ENCODE results near the gene ERAL1. TPM values are rescaled to one million over a fixed set of nuclear protein-coding genes. Genes with fewer than 3 reads are reported as not detected.
"Not testable (repeated sequence)": the region's sequence is repeated elsewhere in the genome, so short reads cannot be mapped to it uniquely, and the experiment has no call there.

The ERAL1 gene
- total and polyA plus RNA-seq, 7 experiments from 2014 or later, result 19.8 to 56.6 (median 27.5) TPM

GRCh38 chr17:28873839-28874238, 19.0 kb downstream of the ERAL1 start:
- Mint-ChIP-seq H3K4me3 (no peak overlapping the region), H3K4me1 (peaks cover 7 to 21% (median 14%) of the 10 kb centered on the region in 7 donors), H3K36me3 (peaks cover 7 to 14% (median 9%) of the 10 kb centered on the region in 5 donors), H3K27me3 (no peaks in the 10 kb centered on the region), H3K27ac (peak overlapping the region in 3 of 9 donors; percentile 55 to 93 (median 64)), H3K9me3 (no peaks in the 10 kb centered on the region)
- ChIA-PET CTCF (no interaction called here), POLR2A (interaction anchor here (6.2 kb wide), 1 partner anchor 21 kb away, joined by 67 read pairs; the partner anchor contains the start of gene FLOT2)
- Histone ChIP-seq H3K9me3 (ENCODE audit: control insufficient read depth in 2 of 3, low read length in 3 of 3) (no peaks in the 10 kb centered on the region), H3K36me3 (ENCODE audit: control insufficient read depth in 2 of 3, insufficient read depth in 3 of 3, low read length in 3 of 3) (peaks cover 0 to 10% (median 2%) of the 10 kb centered on the region in 3 experiments), H3K27me3 (ENCODE audit: control insufficient read depth in 2 of 2, insufficient read depth in 2 of 2, low read length in 2 of 2) (no peaks in the 10 kb centered on the region), H3K4me1 (ENCODE audit: control insufficient read depth in 2 of 2, insufficient read depth in 2 of 2, low read length in 2 of 2) (peaks cover 8 to 10% of the 10 kb centered on the region in 2 donors), H3K27ac (ENCODE audit: low read depth, low read length) (no peak overlapping the region), H3K4me3 (ENCODE audit: low read length) (no peak overlapping the region)
- no peak for ATAC-seq
- DNase-seq, result no peak
- intact Hi-C loops (cut with micrococcal nuclease), result no loop called here

GRCh38 chr17:28874750-28875149, 19.9 kb downstream of the ERAL1 start:
- H3K36me3 ChIP-seq (ENCODE audit: control insufficient read depth in 2 of 3, insufficient read depth in 3 of 3, low read length in 3 of 3), result peaks cover 0 to 19% (median 10%) of the 10 kb centered on the region in 3 experiments
- ATAC-seq, result no peak
- peaks cover 7 to 19% (median 12%) of the 10 kb centered on the region in 5 donors for H3K36me3 Mint-ChIP-seq

GRCh38 chr17:28875848-28876550, 21.2 kb downstream of the ERAL1 start:
- DNase-seq (no peak), ATAC-seq (no peak)
- Mint-ChIP-seq H3K36me3 (peaks cover 7 to 26% (median 16%) of the 10 kb centered on the region in 5 donors), H3K27me3 (no peaks in the 10 kb centered on the region), H3K9me3 (no peaks in the 10 kb centered on the region), H3K27ac (peak overlapping the region in 2 of 9 donors; percentile 5 to 78), H3K4me1 (peaks cover 4 to 19% (median 14%) of the 10 kb centered on the region in 7 donors), H3K4me3 (no peak overlapping the region)
- H3K36me3 ChIP-seq (ENCODE audit: control insufficient read depth in 2 of 3, insufficient read depth in 3 of 3, low read length in 3 of 3), result peaks cover 0 to 31% (median 21%) of the 10 kb centered on the region in 3 experiments
- POLR2A ChIA-PET, result interaction anchor here (6.2 kb wide), 1 partner anchor 19 kb away, joined by 67 read pairs; the partner anchor contains the start of gene FLOT2
- no peak overlapping the region for H3K27ac ChIP-seq (ENCODE audit: low read depth, low read length)
- H3K27me3 ChIP-seq (ENCODE audit: control insufficient read depth in 2 of 2, insufficient read depth in 2 of 2, low read length in 2 of 2), result no peaks in the 10 kb centered on the region
- H3K4me3 ChIP-seq (ENCODE audit: low read length), result no peak overlapping the region
- intact Hi-C loops (cut with micrococcal nuclease), result no loop called here
- CTCF ChIA-PET, result interaction anchor here (1.1 kb wide), 1 partner anchor 113 kb away, joined by 6 read pairs; no protein-coding TSS in a partner anchor
- H3K4me1 ChIP-seq (ENCODE audit: control insufficient read depth in 2 of 2, insufficient read depth in 2 of 2, low read length in 2 of 2), result peaks cover 5 to 6% of the 10 kb centered on the region in 2 donors
- H3K9me3 ChIP-seq (ENCODE audit: control insufficient read depth in 2 of 3, low read length in 3 of 3), result no peaks in the 10 kb centered on the region

More at GRCh38 chr17:28874750-28875149, 19.9 kb downstream of the ERAL1 start:
- DNase-seq, result no peak
- peaks cover 7 to 21% (median 14%) of the 10 kb centered on the region in 7 donors for H3K4me1 Mint-ChIP-seq
- H3K27ac Mint-ChIP-seq, result peak overlapping the region in 1 of 9 donors; percentile 6
- H3K4me1 ChIP-seq (ENCODE audit: control insufficient read depth in 2 of 2, insufficient read depth in 2 of 2, low read length in 2 of 2), result peaks cover 8 to 10% of the 10 kb centered on the region in 2 donors
- ChIA-PET CTCF (interaction anchor here (0.6 to 0.9 kb wide), 3 partner anchors 17 to 31 kb away, joined by 3 to 4 read pairs (median 3); no protein-coding TSS in a partner anchor), POLR2A (interaction anchor here (0.6 to 6.2 kb wide), 2 partner anchors 21 to 279 kb away, joined by 6 to 67 read pairs; partner anchors contain the start of gene FLOT2)
- H3K4me3 Mint-ChIP-seq, result no peak overlapping the region
- H3K27me3 Mint-ChIP-seq, result no peaks in the 10 kb centered on the region
- intact Hi-C loops (cut with micrococcal nuclease), result no loop called here
- H3K9me3 ChIP-seq (ENCODE audit: control insufficient read depth in 2 of 3, low read length in 3 of 3), result no peaks in the 10 kb centered on the region
- no peak overlapping the region for H3K4me3 ChIP-seq (ENCODE audit: low read length)
- H3K27me3 ChIP-seq (ENCODE audit: control insufficient read depth in 2 of 2, insufficient read depth in 2 of 2, low read length in 2 of 2), result no peaks in the 10 kb centered on the region
- H3K9me3 Mint-ChIP-seq, result no peaks in the 10 kb centered on the region
- H3K27ac ChIP-seq (ENCODE audit: low read depth, low read length), result no peak overlapping the region

GRCh38 chr17:28877150-28877711, 22.4 kb downstream of the ERAL1 start:
- H3K9me3 ChIP-seq (ENCODE audit: control insufficient read depth in 2 of 3, low read length in 3 of 3); H3K4me1 ChIP-seq (ENCODE audit: control insufficient read depth in 2 of 2, insufficient read depth in 2 of 2, low read length in 2 of 2); ATAC-seq; H3K4me3 Mint-ChIP-seq; H3K4me3 ChIP-seq (ENCODE audit: low read length); CTCF ChIA-PET; H3K27me3 ChIP-seq (ENCODE audit: control insufficient read depth in 2 of 2, insufficient read depth in 2 of 2, low read length in 2 of 2); H3K27ac ChIP-seq (ENCODE audit: low read depth, low read length); DNase-seq; H3K27ac Mint-ChIP-seq; H3K27me3 Mint-ChIP-seq; intact Hi-C loops (cut with micrococcal nuclease); H3K4me1 Mint-ChIP-seq; H3K9me3 Mint-ChIP-seq: not testable (repeated sequence)
- peaks cover 5 to 43% (median 31%) of the 10 kb centered on the region in 3 experiments for H3K36me3 ChIP-seq (ENCODE audit: control insufficient read depth in 2 of 3, insufficient read depth in 3 of 3, low read length in 3 of 3)
- H3K36me3 Mint-ChIP-seq, result peaks cover 7 to 35% (median 22%) of the 10 kb centered on the region in 5 donors
- POLR2A ChIA-PET, result interaction anchor here (0.7 to 1.0 kb wide), 2 partner anchors 21 to 52 kb away, joined by 3 to 4 read pairs; partner anchors contain the start of gene FLOT2

- ATAC-seq (no peak), DNase-seq (no peak)
- no peaks in the 10 kb centered on the region for H3K9me3 ChIP-seq (ENCODE audit: control insufficient read depth in 2 of 3, low read length in 3 of 3)
- Mint-ChIP-seq H3K27me3 (no peaks in the 10 kb centered on the region), H3K4me3 (no peak overlapping the region), H3K36me3 (peaks cover 7 to 45% (median 23%) of the 10 kb centered on the region in 5 donors), H3K27ac (peak overlapping the region in 3 of 9 donors; percentile 21 to 25 (median 22)), H3K9me3 (no peaks in the 10 kb centered on the region), H3K4me1 (peaks cover 0 to 8% (median 0%) of the 10 kb centered on the region in 7 donors)
- H3K36me3 ChIP-seq (ENCODE audit: control insufficient read depth in 2 of 3, insufficient read depth in 3 of 3, low read length in 3 of 3), result peaks cover 10 to 55% (median 36%) of the 10 kb centered on the region in 3 experiments
- no peaks in the 10 kb centered on the region for H3K4me1 ChIP-seq (ENCODE audit: control insufficient read depth in 2 of 2, insufficient read depth in 2 of 2, low read length in 2 of 2)
- H3K27me3 ChIP-seq (ENCODE audit: control insufficient read depth in 2 of 2, insufficient read depth in 2 of 2, low read length in 2 of 2), result no peaks in the 10 kb centered on the region
- CTCF ChIA-PET, result interaction anchor here (0.6 to 2.6 kb wide), 2 partner anchors 116 to 151 kb away, joined by 5 to 11 read pairs; no protein-coding TSS in a partner anchor
- no peak overlapping the region for H3K27ac ChIP-seq (ENCODE audit: low read depth, low read length)
- POLR2A ChIA-PET, result interaction anchor here (0.8 to 1.0 kb wide), 2 partner anchors 15 to 20 kb away, joined by 3 to 4 read pairs; partner anchors contain the start of gene FLOT2
- H3K4me3 ChIP-seq (ENCODE audit: low read length), result no peak overlapping the region
- intact Hi-C loops (cut with micrococcal nuclease), result no loop called here
Observed at GRCh38 chr17:28878158-28878910, 23.5 kb downstream of the ERAL1 start.

- H3K36me3 ChIP-seq (ENCODE audit: control insufficient read depth in 2 of 3, insufficient read depth in 3 of 3, low read length in 3 of 3), result peaks cover 10 to 61% (median 40%) of the 10 kb centered on the region in 3 experiments
- Mint-ChIP-seq H3K27ac (peak overlapping the region in 1 of 9 donors; percentile 21), H3K27me3 (no peaks in the 10 kb centered on the region)
Observed at GRCh38 chr17:28878981-28879380, 24.2 kb downstream of the ERAL1 start.

More at GRCh38 chr17:28878981-28879380, 24.2 kb downstream of the ERAL1 start:
- ATAC-seq (no peak), DNase-seq (peak in 1 of 9 donors; percentile 6)
- ChIA-PET CTCF (interaction anchor here (2.6 kb wide), 1 partner anchor 116 kb away, joined by 11 read pairs; no protein-coding TSS in a partner anchor), POLR2A (interaction anchor here (0.8 kb wide), 1 partner anchor 14 kb away, joined by 3 read pairs; no protein-coding TSS in a partner anchor)
- intact Hi-C loops (cut with micrococcal nuclease), result no loop called here
- Mint-ChIP-seq H3K36me3 (peaks cover 7 to 45% (median 23%) of the 10 kb centered on the region in 5 donors), H3K9me3 (no peaks in the 10 kb centered on the region), H3K4me1 (peaks cover 0 to 9% (median 0%) of the 10 kb centered on the region in 7 donors), H3K4me3 (no peak overlapping the region)
- Histone ChIP-seq H3K27ac (ENCODE audit: low read depth, low read length) (no peak overlapping the region), H3K4me1 (ENCODE audit: control insufficient read depth in 2 of 2, insufficient read depth in 2 of 2, low read length in 2 of 2) (no peaks in the 10 kb centered on the region), H3K9me3 (ENCODE audit: control insufficient read depth in 2 of 3, low read length in 3 of 3) (no peaks in the 10 kb centered on the region), H3K27me3 (ENCODE audit: control insufficient read depth in 2 of 2, insufficient read depth in 2 of 2, low read length in 2 of 2) (no peaks in the 10 kb centered on the region), H3K4me3 (ENCODE audit: low read length) (no peak overlapping the region)

Data from naive thymus-derived CD4-positive, alpha-beta T cell (primary cell).